HK-2 (cell line): ENCODE data around the gene FBXL2.
"Not testable (repeated sequence)": the region's sequence is repeated elsewhere in the genome, so short reads cannot be mapped to it uniquely, and the experiment has no call there.

Source experiments
- DNase-seq: peaks from one replicate; pipeline ENCODE4 v3.0.0-alpha.2; 2018; ENCODE audit not compliant: unreplicated experiment

The FBXL2 gene

GRCh38 chr3:33428734-33429133 is 151.5 kb downstream of the FBXL2 start:
- no peak for DNase-seq

- not testable (repeated sequence) for DNase-seq
Observed at GRCh38 chr3:33429306-33429705, 152.1 kb downstream of the FBXL2 start.

- no peak for DNase-seq
Observed at GRCh38 chr3:33430061-33430460, 152.8 kb downstream of the FBXL2 start.

- no peak for DNase-seq
Observed at GRCh38 chr3:33430571-33430970, 153.3 kb downstream of the FBXL2 start.

- no peak for DNase-seq
Observed at GRCh38 chr3:33433843-33434242, 156.6 kb downstream of the FBXL2 start.
